Neural progenitor cell (in vitro differentiated cells): ENCODE results near the gene CHCHD6. TPM values are rescaled to one million over a fixed set of nuclear protein-coding genes. Genes with fewer than 3 reads are reported as not detected.

Experiments
- DNase-seq: peaks from one replicate; pipeline ENCODE4 v3.0.0-alpha.2; 2016; ENCODE audit warnings: low spot score
- H2AFZ ChIP-seq: fragments of 200-600 bp; sonication (generic); replicated peaks from 2 replicates; pipeline ENCODE4 v1.6.1; 2016; ENCODE audit warnings: antibody characterized with exemption
- H3F3A ChIP-seq: fragments of 200-600 bp; sonication (generic); 2 replicates; pipeline ENCODE4 v1.6.1; 2016; ENCODE audit warnings: antibody characterized with exemption, low read depth
- H3K27ac ChIP-seq: fragments of 200-600 bp; sonication (generic); 2 replicates; pipeline ENCODE4 v1.5.1; 2016; ENCODE audit warnings: mild to moderate bottlenecking
- H3K27me3 ChIP-seq: fragments of 200-600 bp; sonication (generic); 2 replicates; pipeline ENCODE4 v1.6.1; 2016; ENCODE audit warnings: mild to moderate bottlenecking, moderate library complexity
- H3K36me3 ChIP-seq: fragments of 200-600 bp; sonication (generic); 2 replicates; pipeline ENCODE4 v1.5.1; 2016
- H3K4me1 ChIP-seq: fragments of 200-600 bp; sonication (generic); 2 replicates; pipeline ENCODE4 v1.6.1; 2016; ENCODE audit warnings: mixed run types
- H3K4me2 ChIP-seq: fragments of 200-600 bp; sonication (generic); 2 replicates; pipeline ENCODE4 v1.6.1; 2016
- H3K4me3 ChIP-seq: fragments of 200-600 bp; sonication (generic); 2 replicates; pipeline ENCODE4 v1.5.1; 2016
- H3K79me2 ChIP-seq: fragments of 200-600 bp; sonication (generic); 2 replicates; pipeline ENCODE4 v1.6.1; 2016; ENCODE audit warnings: low read depth
- H3K9ac ChIP-seq: fragments of 200-600 bp; sonication (generic); 2 replicates; pipeline ENCODE4 v1.6.1; 2016
- H3K9me3 ChIP-seq: fragments of 200-600 bp; sonication (generic); 2 replicates; pipeline ENCODE4 v1.5.1; 2016; ENCODE audit warnings: low read depth
- H4K20me1 ChIP-seq: fragments of 200-600 bp; sonication (generic); 2 replicates; pipeline ENCODE4 v1.6.1; 2016; ENCODE audit warnings: low read depth
- H3K27ac Mint-ChIP-seq: 3 replicates; pipeline ENCODE4 v1.8.0; 2021; ENCODE audit warnings: mixed read lengths
- H3K27me3 Mint-ChIP-seq: 2 replicates; pipeline ENCODE4 v1.8.0; 2022; ENCODE audit warnings: low read depth, mild to moderate bottlenecking, inconsistent platforms, moderate library complexity, mixed read lengths; ENCODE audit not compliant: insufficient read depth
- H3K36me3 Mint-ChIP-seq: 3 replicates; pipeline ENCODE4 v1.8.0; 2021; ENCODE audit warnings: mixed read lengths
- H3K4me1 Mint-ChIP-seq: 3 replicates; pipeline ENCODE4 v1.8.0; 2021; ENCODE audit warnings: mixed read lengths
- H3K4me3 Mint-ChIP-seq: 3 replicates; pipeline ENCODE4 v1.8.0; 2021; ENCODE audit warnings: mild to moderate bottlenecking, moderate library complexity, mixed read lengths
- H3K9me3 Mint-ChIP-seq: 3 replicates; pipeline ENCODE4 v1.8.0; 2020; ENCODE audit warnings: mixed read lengths
- EZH2 ChIP-seq: fragments of 200-600 bp; sonication (generic); IDR thresholded peaks from 2 replicates; pipeline ENCODE4 v1.6.1; 2017; ENCODE audit warnings: antibody characterized with exemption, mild to moderate bottlenecking, moderate library complexity
- EZH2phosphoT487 ChIP-seq: fragments of 200-600 bp; sonication (generic); IDR thresholded peaks from 2 replicates; pipeline ENCODE4 v1.6.1; 2017; ENCODE audit warnings: antibody characterized with exemption
- total RNA-seq: library from RNA; depleted of rRNA; stranded (reverse); fragments of >200 nt; gene quantifications from 2 replicates; pipeline ENCODE4 v1.2.3, GENCODE V29; 2015; ENCODE audit warnings: low replicate concordance
- TF ChIP-seq, protein P1 (sequence below): fragments of 200-600 bp; sonication (generic); IDR thresholded peaks from 2 replicates; pipeline ENCODE4 v1.5.1; 2017; ENCODE audit warnings: antibody characterized with exemption, mild to moderate bottlenecking

The CHCHD6 gene
- total RNA-seq, 1 donor from 2014 or later, result 35.7 TPM

DNA sequence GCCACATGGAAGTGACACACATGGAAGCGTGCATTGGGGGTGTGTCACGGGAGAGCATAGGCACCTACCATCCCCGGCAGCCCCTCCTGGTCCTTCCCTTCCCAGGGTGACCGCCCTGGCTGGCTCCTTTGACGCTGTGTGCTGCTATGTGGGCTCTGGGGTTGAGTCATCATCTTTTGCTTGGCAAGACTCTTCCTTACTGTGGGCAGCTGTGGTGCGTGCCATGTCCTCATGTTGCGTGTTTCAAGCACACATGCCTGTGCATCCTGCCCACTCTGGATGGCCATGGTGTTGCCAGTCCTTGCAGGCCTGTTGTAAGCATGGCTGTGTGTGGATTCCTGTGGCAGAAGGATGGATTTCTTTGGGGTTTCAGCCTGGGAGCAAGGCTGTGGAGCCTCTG is 292.9 kb downstream of the CHCHD6 start:
- H3K4me2 ChIP-seq, result no peak overlapping the region
- H3F3A ChIP-seq, result no peaks in the 10 kb centered on the region
- H4K20me1 ChIP-seq, result peaks cover 100% of the 10 kb centered on the region
- H3K4me1 ChIP-seq, result peaks cover 7% of the 10 kb centered on the region
- TF ChIP-seq, protein P1, sequence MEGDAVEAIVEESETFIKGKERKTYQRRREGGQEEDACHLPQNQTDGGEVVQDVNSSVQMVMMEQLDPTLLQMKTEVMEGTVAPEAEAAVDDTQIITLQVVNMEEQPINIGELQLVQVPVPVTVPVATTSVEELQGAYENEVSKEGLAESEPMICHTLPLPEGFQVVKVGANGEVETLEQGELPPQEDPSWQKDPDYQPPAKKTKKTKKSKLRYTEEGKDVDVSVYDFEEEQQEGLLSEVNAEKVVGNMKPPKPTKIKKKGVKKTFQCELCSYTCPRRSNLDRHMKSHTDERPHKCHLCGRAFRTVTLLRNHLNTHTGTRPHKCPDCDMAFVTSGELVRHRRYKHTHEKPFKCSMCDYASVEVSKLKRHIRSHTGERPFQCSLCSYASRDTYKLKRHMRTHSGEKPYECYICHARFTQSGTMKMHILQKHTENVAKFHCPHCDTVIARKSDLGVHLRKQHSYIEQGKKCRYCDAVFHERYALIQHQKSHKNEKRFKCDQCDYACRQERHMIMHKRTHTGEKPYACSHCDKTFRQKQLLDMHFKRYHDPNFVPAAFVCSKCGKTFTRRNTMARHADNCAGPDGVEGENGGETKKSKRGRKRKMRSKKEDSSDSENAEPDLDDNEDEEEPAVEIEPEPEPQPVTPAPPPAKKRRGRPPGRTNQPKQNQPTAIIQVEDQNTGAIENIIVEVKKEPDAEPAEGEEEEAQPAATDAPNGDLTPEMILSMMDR, result no peak
- no peak for TF ChIP-seq EZH2
- TF ChIP-seq EZH2phosphoT487, result no peak
- no peaks in the 10 kb centered on the region for H3K27me3 ChIP-seq
- Mint-ChIP-seq H3K4me3 (no peak overlapping the region), H3K36me3 (peaks cover 5% of the 10 kb centered on the region), H3K9me3 (no peaks in the 10 kb centered on the region), H3K27me3 (no peaks in the 10 kb centered on the region), H3K4me1 (peaks cover 13% of the 10 kb centered on the region), H3K27ac (peak overlapping the region; percentile 74)
- no peak for DNase-seq
- no peak overlapping the region for H2AFZ ChIP-seq
- no peak overlapping the region for H3K27ac ChIP-seq
- no peak overlapping the region for H3K4me3 ChIP-seq
- H3K79me2 ChIP-seq, result peaks cover 78% of the 10 kb centered on the region
- no peaks in the 10 kb centered on the region for H3K36me3 ChIP-seq
- H3K9ac ChIP-seq, result no peak overlapping the region
- H3K9me3 ChIP-seq, result no peaks in the 10 kb centered on the region

DNA sequence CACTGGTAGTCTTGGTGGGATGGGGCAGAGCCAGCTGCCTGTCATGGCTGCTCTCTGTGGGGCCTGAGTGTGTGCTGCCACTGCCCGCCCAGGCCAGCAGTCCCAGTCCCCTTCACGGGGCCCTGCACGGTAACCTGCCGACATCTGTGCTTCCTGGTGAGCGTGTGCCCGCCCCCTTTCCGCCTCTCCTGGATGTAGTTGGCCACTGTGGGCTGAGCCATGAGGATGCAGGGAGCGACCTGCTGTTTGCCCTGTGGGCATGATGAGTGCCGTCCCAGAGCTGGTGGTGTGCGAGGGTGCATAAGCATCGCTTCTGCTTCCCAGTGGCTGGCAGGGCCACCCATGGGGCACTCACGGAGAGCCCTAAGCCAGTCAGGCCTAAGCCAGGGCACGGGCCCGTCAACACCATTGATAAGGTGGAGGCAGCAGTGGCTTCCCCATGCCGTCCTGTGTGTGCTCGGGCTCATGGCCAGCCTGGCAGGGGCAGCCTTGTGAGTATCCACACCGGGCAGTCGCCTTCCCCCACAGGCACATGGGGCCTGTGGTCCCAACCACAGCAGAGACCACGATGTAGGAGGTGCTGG is 293.5 kb downstream of the CHCHD6 start:
- DNase-seq, result no peak
- TF ChIP-seq EZH2 (no peak), EZH2phosphoT487 (no peak)
- TF ChIP-seq, protein P1, result no peak
- Histone ChIP-seq H3F3A (no peaks in the 10 kb centered on the region), H3K27ac (no peak overlapping the region), H3K36me3 (no peaks in the 10 kb centered on the region), H4K20me1 (peaks cover 95% of the 10 kb centered on the region), H3K4me3 (no peak overlapping the region), H3K9me3 (no peaks in the 10 kb centered on the region), H3K4me2 (no peak overlapping the region), H3K4me1 (peaks cover 11% of the 10 kb centered on the region), H3K9ac (no peak overlapping the region), H3K79me2 (peaks cover 75% of the 10 kb centered on the region), H2AFZ (no peak overlapping the region), H3K27me3 (no peaks in the 10 kb centered on the region)
- peaks cover 18% of the 10 kb centered on the region for H3K4me1 Mint-ChIP-seq
- no peaks in the 10 kb centered on the region for H3K9me3 Mint-ChIP-seq
- H3K36me3 Mint-ChIP-seq, result peaks cover 5% of the 10 kb centered on the region
- H3K27me3 Mint-ChIP-seq, result no peaks in the 10 kb centered on the region
- H3K4me3 Mint-ChIP-seq, result no peak overlapping the region
- H3K27ac Mint-ChIP-seq, result no peak overlapping the region

DNA sequence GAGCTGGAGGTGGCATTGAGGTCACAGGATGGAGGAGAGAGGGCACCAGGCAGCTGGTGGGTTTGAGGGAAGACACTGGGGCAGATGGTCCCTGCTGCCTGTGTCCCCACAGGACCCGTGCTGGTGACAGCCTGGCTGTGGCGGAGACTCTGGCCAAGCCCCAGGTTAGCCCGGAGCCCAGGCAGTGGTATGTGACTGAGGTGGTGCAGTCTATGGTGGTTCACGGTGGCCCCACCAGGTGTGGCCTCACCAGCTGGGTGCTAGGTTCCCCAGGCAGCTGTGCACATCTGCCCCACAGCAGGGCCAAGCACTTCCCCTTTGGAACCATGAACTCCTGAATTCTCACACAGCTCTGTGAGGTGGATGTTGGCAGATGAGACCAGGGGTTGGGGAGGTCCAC is 294.3 kb downstream of the CHCHD6 start:
- H3K36me3 Mint-ChIP-seq, result peaks cover 5% of the 10 kb centered on the region
- no peaks in the 10 kb centered on the region for H3K9me3 ChIP-seq
- no peak overlapping the region for H3K4me2 ChIP-seq
- no peak overlapping the region for H3K27ac Mint-ChIP-seq
- no peaks in the 10 kb centered on the region for H3K36me3 ChIP-seq
- no peak for DNase-seq
- H3K27me3 Mint-ChIP-seq, result no peaks in the 10 kb centered on the region
- H3K27ac ChIP-seq, result no peak overlapping the region
- H3F3A ChIP-seq, result no peaks in the 10 kb centered on the region
- peaks cover 87% of the 10 kb centered on the region for H4K20me1 ChIP-seq
- peaks cover 11% of the 10 kb centered on the region for H3K4me1 ChIP-seq
- no peak overlapping the region for H2AFZ ChIP-seq
- H3K4me3 ChIP-seq, result no peak overlapping the region
- peaks cover 75% of the 10 kb centered on the region for H3K79me2 ChIP-seq
- no peaks in the 10 kb centered on the region for H3K9me3 Mint-ChIP-seq
- no peak overlapping the region for H3K4me3 Mint-ChIP-seq
- peaks cover 21% of the 10 kb centered on the region for H3K4me1 Mint-ChIP-seq
- TF ChIP-seq, protein P1, result no peak
- no peak for TF ChIP-seq EZH2phosphoT487
- TF ChIP-seq EZH2, result no peak
- no peak overlapping the region for H3K9ac ChIP-seq
- H3K27me3 ChIP-seq, result no peaks in the 10 kb centered on the region
